PFSK-1 (cell line): ENCODE results near the gene RUNX2.

Experiments
- FOXP2 ChIP-seq: optimal IDR thresholded peaks from 2 replicates; pipeline ENCODE3; 2011; ENCODE audit warnings: borderline replicate concordance, control low read depth, inconsistent platforms; ENCODE audit not compliant: insufficient read depth; ENCODE audit errors: extremely low read length, extremely low read depth
- POLR2AphosphoS5 ChIP-seq: IDR thresholded peaks from 2 replicates; pipeline ENCODE4 v1.6.1; 2012; ENCODE audit warnings: low read depth, mild to moderate bottlenecking, control low read depth, low read length, moderate library complexity
- SIN3A ChIP-seq: IDR thresholded peaks from 2 replicates; pipeline ENCODE4 v1.6.1; 2012; ENCODE audit warnings: mild to moderate bottlenecking, low read length, moderate library complexity, borderline replicate concordance; ENCODE audit not compliant: insufficient read depth
- TAF1 ChIP-seq: IDR thresholded peaks from 2 replicates; pipeline ENCODE4 v1.6.1; 2012; ENCODE audit warnings: low read length, control low read depth, borderline replicate concordance; ENCODE audit not compliant: insufficient read depth
- TF ChIP-seq, protein P1 (sequence below), 2 experiments: IDR thresholded peaks; 2 replicates each; pipeline versions ENCODE4 v1.6.1 to v1.8.0; 2011 to 2012; ENCODE audit warnings: low read depth in 2 of 2, low read length in 2 of 2, control low read depth in 1 of 2, inconsistent platforms in 1 of 2, mild to moderate bottlenecking in 1 of 2, moderate library complexity in 1 of 2; ENCODE audit not compliant: insufficient read depth in 1 of 2

RUNX2 gene

DNA sequence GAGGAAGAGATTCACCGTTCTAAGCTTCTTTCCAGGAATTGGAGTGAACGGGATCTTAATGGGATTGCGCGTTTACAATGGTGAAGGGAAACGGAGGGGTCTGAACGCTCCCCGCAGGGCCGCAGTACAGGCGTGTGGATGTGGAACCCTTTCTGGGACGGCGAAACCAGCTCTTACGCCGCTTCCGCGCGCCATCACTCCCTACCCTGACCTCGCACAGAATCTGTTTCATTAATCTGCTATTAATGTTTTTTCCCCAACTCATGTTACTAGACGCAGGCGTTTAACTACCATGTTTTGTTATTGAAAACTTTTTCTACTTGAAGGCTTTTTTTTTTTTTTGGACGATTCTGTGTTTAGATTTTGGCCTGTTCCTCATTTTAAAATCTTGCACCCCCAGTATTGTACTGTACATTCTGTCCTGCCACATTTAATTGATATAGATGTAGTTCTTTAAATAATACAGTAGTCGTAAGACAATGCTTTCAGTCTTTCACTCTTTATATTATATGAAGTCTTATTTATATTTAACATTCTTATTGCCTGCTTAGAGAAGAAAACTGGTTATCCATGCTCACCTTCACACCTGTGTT is 50.3 kb downstream of the RUNX2 start:
- no peak for TF ChIP-seq SIN3A
- TF ChIP-seq POLR2AphosphoS5 = no peak
- TF ChIP-seq, protein P1, sequence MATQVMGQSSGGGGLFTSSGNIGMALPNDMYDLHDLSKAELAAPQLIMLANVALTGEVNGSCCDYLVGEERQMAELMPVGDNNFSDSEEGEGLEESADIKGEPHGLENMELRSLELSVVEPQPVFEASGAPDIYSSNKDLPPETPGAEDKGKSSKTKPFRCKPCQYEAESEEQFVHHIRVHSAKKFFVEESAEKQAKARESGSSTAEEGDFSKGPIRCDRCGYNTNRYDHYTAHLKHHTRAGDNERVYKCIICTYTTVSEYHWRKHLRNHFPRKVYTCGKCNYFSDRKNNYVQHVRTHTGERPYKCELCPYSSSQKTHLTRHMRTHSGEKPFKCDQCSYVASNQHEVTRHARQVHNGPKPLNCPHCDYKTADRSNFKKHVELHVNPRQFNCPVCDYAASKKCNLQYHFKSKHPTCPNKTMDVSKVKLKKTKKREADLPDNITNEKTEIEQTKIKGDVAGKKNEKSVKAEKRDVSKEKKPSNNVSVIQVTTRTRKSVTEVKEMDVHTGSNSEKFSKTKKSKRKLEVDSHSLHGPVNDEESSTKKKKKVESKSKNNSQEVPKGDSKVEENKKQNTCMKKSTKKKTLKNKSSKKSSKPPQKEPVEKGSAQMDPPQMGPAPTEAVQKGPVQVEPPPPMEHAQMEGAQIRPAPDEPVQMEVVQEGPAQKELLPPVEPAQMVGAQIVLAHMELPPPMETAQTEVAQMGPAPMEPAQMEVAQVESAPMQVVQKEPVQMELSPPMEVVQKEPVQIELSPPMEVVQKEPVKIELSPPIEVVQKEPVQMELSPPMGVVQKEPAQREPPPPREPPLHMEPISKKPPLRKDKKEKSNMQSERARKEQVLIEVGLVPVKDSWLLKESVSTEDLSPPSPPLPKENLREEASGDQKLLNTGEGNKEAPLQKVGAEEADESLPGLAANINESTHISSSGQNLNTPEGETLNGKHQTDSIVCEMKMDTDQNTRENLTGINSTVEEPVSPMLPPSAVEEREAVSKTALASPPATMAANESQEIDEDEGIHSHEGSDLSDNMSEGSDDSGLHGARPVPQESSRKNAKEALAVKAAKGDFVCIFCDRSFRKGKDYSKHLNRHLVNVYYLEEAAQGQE (IDR thresholded peaks at IDR 0.05; ENCODE audit: insufficient read depth in 1 of 2, low read depth in 2 of 2, low read length in 2 of 2) = no peak
- TF ChIP-seq TAF1 = no peak
- TF ChIP-seq FOXP2 = no peak

DNA sequence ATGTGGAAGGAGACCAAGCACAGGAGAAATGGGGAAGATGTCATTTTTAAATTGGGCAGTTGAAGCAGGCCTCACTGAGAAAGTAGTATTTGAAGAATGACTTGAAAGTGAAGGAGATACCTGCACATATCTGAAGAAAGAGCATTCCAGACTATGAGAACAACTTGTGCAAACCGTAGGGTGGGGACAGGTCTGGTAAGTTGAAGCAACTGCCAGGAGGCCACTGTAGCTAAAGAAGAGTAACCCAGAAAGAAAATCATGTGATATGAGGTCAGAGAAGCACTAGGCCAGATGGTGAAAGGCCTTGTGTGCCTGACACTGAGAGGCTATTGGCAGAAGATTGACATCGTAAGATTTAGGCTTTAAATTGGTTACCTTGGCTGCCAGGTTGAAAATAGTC is 54.3 kb downstream of the RUNX2 start:
- TF ChIP-seq POLR2AphosphoS5 = no peak
- no peak for TF ChIP-seq SIN3A
- no peak for TF ChIP-seq FOXP2
- TF ChIP-seq, protein P1 (IDR thresholded peaks at IDR 0.05; ENCODE audit: insufficient read depth in 1 of 2, low read depth in 2 of 2, low read length in 2 of 2) = no peak
- TF ChIP-seq TAF1 = no peak

DNA sequence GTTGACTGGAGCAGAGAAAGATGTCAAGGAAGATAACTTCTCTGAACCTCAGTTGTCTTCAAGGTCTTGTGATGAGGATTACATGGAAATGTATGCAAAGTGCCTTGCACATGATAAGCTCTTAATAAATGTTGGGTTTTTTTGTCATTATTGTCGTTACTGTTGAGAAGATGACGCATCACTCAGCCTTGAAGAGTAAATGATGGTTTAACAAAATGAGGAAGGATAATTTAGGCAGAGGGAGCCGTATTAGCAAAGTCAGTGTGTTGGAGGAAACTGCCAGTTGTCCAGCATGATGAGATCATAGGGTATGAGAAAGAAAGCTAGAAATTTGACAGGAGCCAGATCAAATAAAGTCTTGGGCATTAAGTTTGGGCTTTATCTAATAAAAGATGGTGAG is 58.4 kb downstream of the RUNX2 start:
- TF ChIP-seq, protein P1 (IDR thresholded peaks at IDR 0.05; ENCODE audit: insufficient read depth in 1 of 2, low read depth in 2 of 2, low read length in 2 of 2) = no peak
- TF ChIP-seq POLR2AphosphoS5 (no peak), TAF1 (no peak), FOXP2 (no peak), SIN3A (no peak)

DNA sequence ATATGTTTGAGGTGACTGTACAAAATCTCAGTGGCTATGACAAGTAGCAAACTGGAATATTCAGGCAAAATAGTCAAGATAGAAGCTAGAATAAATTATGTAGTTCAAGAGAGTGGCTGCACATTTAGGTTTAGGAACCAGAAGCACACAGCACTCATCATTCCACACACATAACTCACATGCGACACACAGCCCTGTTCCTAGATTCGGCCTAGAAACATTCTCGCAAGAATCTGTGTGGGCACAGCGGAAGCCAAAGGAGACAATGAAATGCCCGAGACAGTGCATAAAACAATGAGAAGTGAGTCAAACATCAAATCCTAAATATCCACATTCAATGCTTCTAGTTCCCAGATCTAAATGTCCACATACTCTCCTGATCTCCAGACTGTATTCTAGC is 59.1 kb downstream of the RUNX2 start:
- TF ChIP-seq SIN3A (no peak), FOXP2 (no peak), POLR2AphosphoS5 (no peak), TAF1 (no peak)
- TF ChIP-seq, protein P1 (IDR thresholded peaks at IDR 0.05; ENCODE audit: insufficient read depth in 1 of 2, low read depth in 2 of 2, low read length in 2 of 2) = no peak

DNA sequence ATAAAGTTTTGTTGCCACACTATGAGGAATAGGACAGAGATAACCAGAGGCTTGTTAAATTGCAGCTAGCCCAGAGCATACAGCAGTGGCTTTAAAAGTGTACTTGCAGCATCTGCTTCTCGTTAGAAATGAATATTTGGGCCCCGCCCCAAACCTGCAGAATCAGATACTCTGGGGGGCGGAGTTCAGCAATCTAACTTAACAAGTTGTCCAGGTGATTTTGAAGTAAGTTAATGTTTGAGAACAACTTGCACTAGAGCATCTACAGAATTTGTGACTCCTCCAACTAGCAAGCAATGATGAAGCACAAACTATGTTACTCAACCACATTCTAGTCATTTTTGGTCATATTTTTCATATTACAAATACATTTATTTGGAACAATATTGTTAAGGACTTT is 60.2 kb downstream of the RUNX2 start:
- no peak for TF ChIP-seq TAF1
- no peak for TF ChIP-seq POLR2AphosphoS5
- TF ChIP-seq SIN3A = no peak
- TF ChIP-seq FOXP2 = no peak
- TF ChIP-seq, protein P1 (IDR thresholded peaks at IDR 0.05; ENCODE audit: insufficient read depth in 1 of 2, low read depth in 2 of 2, low read length in 2 of 2) = no peak
